ENCODE results near the gene ZNRF1. TPM values are rescaled to one million over a fixed set of nuclear protein-coding genes. Genes with fewer than 3 reads are reported as not detected.

Gene ZNRF1
- total RNA-seq, 1 donor from 2014 or later, result 66.1 TPM

GRCh38 chr16:75108792-75109731, 110.2 kb downstream of the ZNRF1 start:
- TF ChIP-seq CTCF (IDR thresholded peaks at IDR 0.05; ENCODE audit: unreplicated experiment), result no peak
- Mint-ChIP-seq H3K4me1 (ENCODE audit: low read depth) (peaks cover 9% of the 10 kb centered on the region), H3K4me3 (ENCODE audit: low read depth) (no peak overlapping the region), H3K27me3 (no peaks in the 10 kb centered on the region), H3K27ac (peak overlapping the region; percentile 80), H3K36me3 (ENCODE audit: insufficient read depth) (peaks cover 11% of the 10 kb centered on the region), H3K9me3 (ENCODE audit: low read depth) (no peaks in the 10 kb centered on the region)
- DNase-seq (ENCODE audit: low spot score, unreplicated experiment), result no peak

- no peaks in the 10 kb centered on the region for H3K27me3 Mint-ChIP-seq
- no peak for DNase-seq (ENCODE audit: low spot score, unreplicated experiment)
- peak overlapping the region; percentile 80 for H3K27ac Mint-ChIP-seq
- H3K4me1 Mint-ChIP-seq (ENCODE audit: low read depth), result peaks cover 9% of the 10 kb centered on the region
- peaks cover 5% of the 10 kb centered on the region for H3K36me3 Mint-ChIP-seq (ENCODE audit: insufficient read depth)
- no peaks in the 10 kb centered on the region for H3K9me3 Mint-ChIP-seq (ENCODE audit: low read depth)
- TF ChIP-seq CTCF (IDR thresholded peaks at IDR 0.05; ENCODE audit: unreplicated experiment), result no peak
- H3K4me3 Mint-ChIP-seq (ENCODE audit: low read depth), result no peak overlapping the region
Measured at GRCh38 chr16:75109732-75110243, 111.0 kb downstream of the ZNRF1 start.

GRCh38 chr16:75110637-75111513, 112.1 kb downstream of the ZNRF1 start:
- H3K4me1 Mint-ChIP-seq (ENCODE audit: low read depth), result peaks cover 9% of the 10 kb centered on the region
- DNase-seq (ENCODE audit: low spot score, unreplicated experiment), result peak; percentile 66
- peak overlapping the region; percentile 57 for H3K27ac Mint-ChIP-seq
- no peaks in the 10 kb centered on the region for H3K9me3 Mint-ChIP-seq (ENCODE audit: low read depth)
- no peak overlapping the region for H3K4me3 Mint-ChIP-seq (ENCODE audit: low read depth)
- TF ChIP-seq CTCF (IDR thresholded peaks at IDR 0.05; ENCODE audit: unreplicated experiment), result peak; percentile 79
- peaks cover 4% of the 10 kb centered on the region for H3K36me3 Mint-ChIP-seq (ENCODE audit: insufficient read depth)
- no peaks in the 10 kb centered on the region for H3K27me3 Mint-ChIP-seq

GRCh38 chr16:75111514-75111940, 112.7 kb downstream of the ZNRF1 start:
- H3K4me1 Mint-ChIP-seq (ENCODE audit: low read depth), result peaks cover 9% of the 10 kb centered on the region
- peak overlapping the region; percentile 88 for H3K27ac Mint-ChIP-seq
- no peaks in the 10 kb centered on the region for H3K9me3 Mint-ChIP-seq (ENCODE audit: low read depth)
- no peaks in the 10 kb centered on the region for H3K27me3 Mint-ChIP-seq
- H3K4me3 Mint-ChIP-seq (ENCODE audit: low read depth), result no peak overlapping the region
- H3K36me3 Mint-ChIP-seq (ENCODE audit: insufficient read depth), result peaks cover 3% of the 10 kb centered on the region
- TF ChIP-seq CTCF (IDR thresholded peaks at IDR 0.05; ENCODE audit: unreplicated experiment), result no peak
- no peak for DNase-seq (ENCODE audit: low spot score, unreplicated experiment)
